ENCODE data around the gene HNF4A. TPM values are rescaled to one million over a fixed set of nuclear protein-coding genes. Genes with fewer than 3 reads are reported as not detected.

The HNF4A gene
- total RNA-seq, 5 donors from 2014 or later (not counting 1 experiment from before 2014, with no cell fraction given) = 0.16 to 0.35 (median 0.32) TPM; not detected in 2

- H3K4me1 ChIP-seq (ENCODE audit: control insufficient read depth in 1 of 2, extremely low read depth in 1 of 2, insufficient read depth in 2 of 2, low read length in 2 of 2) = no peaks in the 10 kb centered on the region
- no peaks in the 10 kb centered on the region for H3K9me3 ChIP-seq
- H3K27ac ChIP-seq (ENCODE audit: low read length) = no peak overlapping the region
- CTCF ChIA-PET = no interaction called here
- no peaks in the 10 kb centered on the region for H3K36me3 ChIP-seq (ENCODE audit: control insufficient read depth in 2 of 2, extremely low read depth in 1 of 2, insufficient read depth in 1 of 2, low read length in 1 of 2)
- H3K4me3 ChIP-seq (ENCODE audit: control insufficient read depth in 1 of 2, extremely low read depth in 1 of 2, low read length in 1 of 2) = no peak overlapping the region
- H3K27me3 ChIP-seq (replicated peaks in 1 of 2; ENCODE audit: control insufficient read depth in 2 of 2, extremely low read depth in 1 of 2, insufficient read depth in 2 of 2, low read length in 1 of 2) = peaks cover 0 to 22% of the 10 kb centered on the region in 2 experiments
- POLR2A ChIA-PET = no interaction called here
- Mint-ChIP-seq H3K9me3 (no peaks in the 10 kb centered on the region), H3K4me1 (no peaks in the 10 kb centered on the region), H3K36me3 (no peaks in the 10 kb centered on the region), H3K27me3 (peaks cover 3 to 8% of the 10 kb centered on the region in 2 donors), H3K27ac (no peak overlapping the region), H3K4me3 (no peak overlapping the region)
- WGBS (ENCODE audit: insufficient coverage) = 80% methylated on average over 1 of the region's 7 CpGs
- no peak for ATAC-seq (replicated peaks in 1 of 4)
- DNase-seq = no peak
Measured at GRCh38 chr20:44430270-44431065, 75.0 kb downstream of the HNF4A start.

DNA sequence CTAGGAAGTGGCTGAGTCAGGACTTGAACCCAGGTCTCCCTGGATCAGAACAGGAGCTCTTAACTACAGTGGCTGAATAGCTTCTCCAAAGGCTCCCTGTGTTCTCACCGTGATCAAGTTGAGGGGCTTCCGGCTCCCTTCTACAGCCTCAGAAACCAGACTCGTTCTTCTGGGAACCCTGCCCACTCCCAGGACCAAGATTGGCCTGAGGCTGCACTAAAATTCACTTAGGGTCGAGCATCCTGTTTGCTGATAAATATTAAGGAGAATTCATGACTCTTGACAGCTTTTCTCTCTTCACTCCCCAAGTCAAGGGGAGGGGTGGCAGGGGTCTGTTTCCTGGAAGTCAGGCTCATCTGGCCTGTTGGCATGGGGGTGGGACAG lies 75.6 kb downstream of the HNF4A start:
- H3K27ac ChIP-seq (ENCODE audit: low read length) = no peak overlapping the region
- ChIA-PET CTCF (no interaction called here), POLR2A (no interaction called here)
- no peak overlapping the region for H3K27ac Mint-ChIP-seq
- no peaks in the 10 kb centered on the region for H3K9me3 ChIP-seq
- H3K4me3 ChIP-seq (ENCODE audit: control insufficient read depth in 1 of 2, extremely low read depth in 1 of 2, low read length in 1 of 2) = no peak overlapping the region
- peaks cover 0 to 22% of the 10 kb centered on the region in 2 experiments for H3K27me3 ChIP-seq (replicated peaks in 1 of 2; ENCODE audit: control insufficient read depth in 2 of 2, extremely low read depth in 1 of 2, insufficient read depth in 2 of 2, low read length in 1 of 2)
- no peaks in the 10 kb centered on the region for H3K4me1 Mint-ChIP-seq
- H3K9me3 Mint-ChIP-seq = no peaks in the 10 kb centered on the region
- DNase-seq (no peak), ATAC-seq (replicated peaks in 1 of 4) (no peak)
- H3K4me1 ChIP-seq (ENCODE audit: control insufficient read depth in 1 of 2, extremely low read depth in 1 of 2, insufficient read depth in 2 of 2, low read length in 2 of 2) = no peaks in the 10 kb centered on the region
- peaks cover 3 to 8% of the 10 kb centered on the region in 2 donors for H3K27me3 Mint-ChIP-seq
- no peaks in the 10 kb centered on the region for H3K36me3 Mint-ChIP-seq
- no peaks in the 10 kb centered on the region for H3K36me3 ChIP-seq (ENCODE audit: control insufficient read depth in 2 of 2, extremely low read depth in 1 of 2, insufficient read depth in 1 of 2, low read length in 1 of 2)
- 82% methylated on average over 2 of the region's 4 CpGs for WGBS (ENCODE audit: insufficient coverage)
- H3K4me3 Mint-ChIP-seq = no peak overlapping the region

DNA sequence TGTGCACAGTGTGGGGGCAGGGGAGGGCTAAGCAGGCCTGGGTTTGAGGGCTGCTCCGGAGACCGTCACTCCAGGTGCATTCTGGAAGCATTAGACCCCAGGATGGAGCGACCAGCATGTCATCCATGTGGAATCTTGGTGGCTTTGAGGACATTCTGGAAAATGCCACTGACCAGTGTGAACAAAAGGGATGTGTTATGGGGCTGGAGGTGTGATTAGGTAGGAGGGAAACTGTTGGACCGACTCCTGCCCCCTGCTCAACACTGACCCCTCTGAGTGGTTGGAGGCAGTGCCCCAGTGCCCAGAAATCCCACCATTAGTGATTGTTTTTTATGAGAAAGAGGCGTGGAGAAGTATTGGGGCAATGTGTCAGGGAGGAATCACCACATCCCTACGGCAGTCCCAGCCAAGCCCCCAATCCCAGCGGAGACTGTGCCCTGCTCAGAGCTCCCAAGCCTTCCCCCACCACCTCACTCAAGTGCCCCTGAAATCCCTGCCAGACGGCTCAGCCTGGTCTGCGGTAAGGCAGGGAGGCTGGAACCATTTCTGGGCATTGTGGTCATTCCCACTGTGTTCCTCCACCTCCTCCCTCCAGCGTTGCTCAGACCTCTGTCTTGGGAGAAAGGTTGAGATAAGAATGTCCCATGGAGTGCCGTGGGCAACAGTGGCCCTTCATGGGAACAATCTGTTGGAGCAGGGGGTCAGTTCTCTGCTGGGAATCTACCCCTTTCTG lies 76.2 kb downstream of the HNF4A start:
- no peak for ATAC-seq (replicated peaks in 1 of 4)
- H3K27me3 ChIP-seq (replicated peaks in 1 of 2; ENCODE audit: control insufficient read depth in 2 of 2, extremely low read depth in 1 of 2, insufficient read depth in 2 of 2, low read length in 1 of 2) = peaks cover 0 to 22% of the 10 kb centered on the region in 2 experiments
- H3K9me3 ChIP-seq = no peaks in the 10 kb centered on the region
- Mint-ChIP-seq H3K4me1 (no peaks in the 10 kb centered on the region), H3K9me3 (no peaks in the 10 kb centered on the region), H3K27ac (no peak overlapping the region), H3K36me3 (no peaks in the 10 kb centered on the region), H3K4me3 (no peak overlapping the region), H3K27me3 (peaks cover 3 to 8% of the 10 kb centered on the region in 2 donors)
- no peak for DNase-seq
- H3K36me3 ChIP-seq (ENCODE audit: control insufficient read depth in 2 of 2, extremely low read depth in 1 of 2, insufficient read depth in 1 of 2, low read length in 1 of 2) = no peaks in the 10 kb centered on the region
- no peak overlapping the region for H3K4me3 ChIP-seq (ENCODE audit: control insufficient read depth in 1 of 2, extremely low read depth in 1 of 2, low read length in 1 of 2)
- no peaks in the 10 kb centered on the region for H3K4me1 ChIP-seq (ENCODE audit: control insufficient read depth in 1 of 2, extremely low read depth in 1 of 2, insufficient read depth in 2 of 2, low read length in 2 of 2)
- ChIA-PET POLR2A (interaction anchor here in 1 of 2 donors (0.6 kb wide), 1 partner anchor 970 kb away, joined by 12 read pairs; no protein-coding TSS in a partner anchor), CTCF (no interaction called here)
- 81% methylated on average over 6 of the region's 11 CpGs for WGBS (ENCODE audit: insufficient coverage)
- no peak overlapping the region for H3K27ac ChIP-seq (ENCODE audit: low read length)

GRCh38 chr20:44432618-44433577 lies 77.4 kb downstream of the HNF4A start:
- H3K36me3 ChIP-seq (ENCODE audit: control insufficient read depth in 2 of 2, extremely low read depth in 1 of 2, insufficient read depth in 1 of 2, low read length in 1 of 2) = no peaks in the 10 kb centered on the region
- no CpG with 5 or more reads among the region's 8 CpGs for WGBS (ENCODE audit: insufficient coverage)
- H3K9me3 Mint-ChIP-seq = no peaks in the 10 kb centered on the region
- H3K4me3 ChIP-seq (ENCODE audit: control insufficient read depth in 1 of 2, extremely low read depth in 1 of 2, low read length in 1 of 2) = no peak overlapping the region
- no peak overlapping the region for H3K27ac Mint-ChIP-seq
- H3K36me3 Mint-ChIP-seq = no peaks in the 10 kb centered on the region
- no peak overlapping the region for H3K4me3 Mint-ChIP-seq
- no peaks in the 10 kb centered on the region for H3K4me1 Mint-ChIP-seq
- ChIA-PET CTCF (no interaction called here), POLR2A (no interaction called here)
- H3K9me3 ChIP-seq = no peaks in the 10 kb centered on the region
- DNase-seq (no peak), ATAC-seq (replicated peaks in 1 of 4) (no peak)
- H3K4me1 ChIP-seq (ENCODE audit: control insufficient read depth in 1 of 2, extremely low read depth in 1 of 2, insufficient read depth in 2 of 2, low read length in 2 of 2) = no peaks in the 10 kb centered on the region
- peaks cover 3 to 8% of the 10 kb centered on the region in 2 donors for H3K27me3 Mint-ChIP-seq
- H3K27me3 ChIP-seq (replicated peaks in 1 of 2; ENCODE audit: control insufficient read depth in 2 of 2, extremely low read depth in 1 of 2, insufficient read depth in 2 of 2, low read length in 1 of 2) = peaks cover 0 to 22% of the 10 kb centered on the region in 2 experiments
- no peak overlapping the region for H3K27ac ChIP-seq (ENCODE audit: low read length)

DNA sequence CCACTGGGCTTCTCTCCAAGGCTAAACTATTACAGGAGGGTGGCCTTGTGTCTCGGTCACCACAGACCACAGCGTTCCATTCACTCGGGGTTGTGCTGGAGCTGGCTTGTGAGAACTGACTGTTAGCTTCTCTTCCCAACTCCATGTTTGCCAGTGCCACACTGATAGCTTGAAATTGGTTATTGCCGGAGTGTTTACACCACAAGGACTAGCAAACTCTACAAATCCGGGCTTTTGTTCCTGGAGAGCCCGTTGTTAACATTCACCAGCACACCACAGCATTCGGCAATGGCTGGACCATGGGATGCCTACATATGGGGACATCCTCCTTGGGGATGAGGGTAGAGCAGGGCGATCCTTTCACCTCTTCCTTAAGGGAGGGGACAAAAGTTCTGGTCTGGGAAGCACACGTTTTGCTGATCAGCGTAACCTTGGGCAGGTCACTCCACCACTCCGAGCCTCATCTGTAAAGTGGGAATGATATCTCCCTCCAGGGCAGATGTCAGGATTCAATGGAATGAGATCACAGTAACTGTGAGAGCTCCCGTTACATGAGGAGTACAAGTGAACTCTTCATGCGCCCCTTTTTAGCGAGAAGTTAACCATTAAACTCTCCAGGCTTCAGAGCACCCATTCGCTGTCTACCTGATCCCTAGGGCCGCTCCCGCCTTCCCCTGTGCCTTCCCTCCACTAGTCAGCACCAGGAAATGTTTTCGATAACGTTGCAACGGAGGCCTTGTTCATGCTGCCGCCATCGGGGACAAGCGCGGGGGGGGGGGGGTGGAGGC lies 78.4 kb downstream of the HNF4A start:
- H3K27me3 Mint-ChIP-seq = peaks cover 3 to 8% of the 10 kb centered on the region in 2 donors
- no peak overlapping the region for H3K4me3 Mint-ChIP-seq
- ATAC-seq (replicated peaks in 1 of 4) (no peak), DNase-seq (no peak)
- Histone ChIP-seq H3K9me3 (no peaks in the 10 kb centered on the region), H3K4me3 (ENCODE audit: control insufficient read depth in 1 of 2, extremely low read depth in 1 of 2, low read length in 1 of 2) (no peak overlapping the region), H3K4me1 (ENCODE audit: control insufficient read depth in 1 of 2, extremely low read depth in 1 of 2, insufficient read depth in 2 of 2, low read length in 2 of 2) (no peaks in the 10 kb centered on the region), H3K36me3 (ENCODE audit: control insufficient read depth in 2 of 2, extremely low read depth in 1 of 2, insufficient read depth in 1 of 2, low read length in 1 of 2) (no peaks in the 10 kb centered on the region), H3K27me3 (replicated peaks in 1 of 2; ENCODE audit: control insufficient read depth in 2 of 2, extremely low read depth in 1 of 2, insufficient read depth in 2 of 2, low read length in 1 of 2) (peaks cover 0 to 22% of the 10 kb centered on the region in 2 experiments), H3K27ac (ENCODE audit: low read length) (no peak overlapping the region)
- 84% methylated on average over 16 of the region's 24 CpGs for WGBS (ENCODE audit: insufficient coverage)
- H3K9me3 Mint-ChIP-seq = no peaks in the 10 kb centered on the region
- H3K4me1 Mint-ChIP-seq = no peaks in the 10 kb centered on the region
- no peaks in the 10 kb centered on the region for H3K36me3 Mint-ChIP-seq
- POLR2A ChIA-PET = no interaction called here
- H3K27ac Mint-ChIP-seq = no peak overlapping the region
- CTCF ChIA-PET = no interaction called here
